Psoas muscle (tissue), 8 donors: Measurements from ENCODE around the gene TNPO2. TPM values are rescaled to one million over a fixed set of nuclear protein-coding genes. Genes with fewer than 3 reads are reported as not detected.
"Not testable (repeated sequence)": the region's sequence is repeated elsewhere in the genome, so short reads cannot be mapped to it uniquely, and the experiment has no call there.

Experiments used
- ATAC-seq, 4 donors: fragments of 200-7000 bp; cut with Tn5 transposase; one replicate each; pipeline ENCODE4 v1.9.1; 2020; ENCODE audit warnings: moderate library complexity in 3 of 4, mild to moderate bottlenecking in 2 of 4
- DNase-seq, 2 donors: peaks; one replicate each; pipeline ENCODE4 v3.0.0-alpha.2; 2020
- H3K27ac ChIP-seq: fragments of 200-600 bp; one replicate; pipeline ENCODE4 v1.8.0; 2022
- H3K27me3 ChIP-seq, 3 donors: fragments of 200-600 bp in 1 of 3; one replicate each; pipeline versions ENCODE4 v1.6.1 to v1.8.0; 2013 to 2022; ENCODE audit warnings: low read length in 2 of 3, mild to moderate bottlenecking in 2 of 3, moderate library complexity in 1 of 3; ENCODE audit not compliant: insufficient read depth in 3 of 3
- H3K36me3 ChIP-seq, 2 donors: fragments of 200-600 bp in 1 of 2; one replicate each; pipeline versions ENCODE4 v1.6.1 to v1.8.0; 2013 to 2022; ENCODE audit warnings: low read depth in 1 of 2, mild to moderate bottlenecking in 1 of 2, moderate library complexity in 1 of 2; ENCODE audit not compliant: insufficient read depth in 1 of 2
- H3K4me1 ChIP-seq: fragments of 200-600 bp; one replicate; pipeline ENCODE4 v1.8.0; 2022
- H3K4me3 ChIP-seq: fragments of 200-600 bp; one replicate; pipeline ENCODE4 v1.8.0; 2022; ENCODE audit warnings: mild to moderate bottlenecking
- H3K9me3 ChIP-seq: fragments of 200-600 bp; one replicate; pipeline ENCODE4 v1.8.0; 2022
- CTCF ChIP-seq: fragments of 200-600 bp; IDR thresholded peaks from one replicate; pipeline ENCODE4 v1.8.0; 2022; ENCODE audit warnings: antibody characterized with exemption
- WGBS, 3 donors: extraction: QIAGEN DNeasy Blood & Tissue Kit; methylation state at CpG; one replicate each; pipeline versions ENCODE4 v1.1.6 to v1.1.7; 2013; 5-methylcytosine and 5-hydroxymethylcytosine counted together
- intact Hi-C, 2 donors: fragments of 100-400 bp; cut with DNase I; formaldehyde crosslinking; loops; one replicate each; pipeline versions ENCODE4 v1.11.0 to v1.14.2; 2022
- polyA plus RNA-seq, 3 donors: library from polyadenylated mRNA; stranded (reverse); fragments of 200-250 nt; gene quantifications; one replicate each; pipeline ENCODE4 v1.2.3, GENCODE V29; 2013
- total RNA-seq, 4 donors: library from RNA; stranded (reverse); fragmentation: NEBNext Ultra II Directional in 2 of 4; extraction: Animal tissue kit (Norgen Biotek cat#: 25700) in 2 of 4; gene quantifications; one replicate each; pipeline versions ENCODE4 v1.2.1 to v1.2.4, GENCODE V29; 2021 to 2023
- donor health status: healthy with polysubstance abuse.
- donor health status: DM: no; HTN: no; CAD: no; lungs with moderate emphysema.
- donor health status: Bipolar disorder and iron deficiency.
- donor health status: healthy.
- donor health status: DM: yes; HTN: yes; CAD: no.
- donor health status: DM: no; HTN: no; CAD: no.
- donor health status: DM: no; HTN: no; CAD: no.
- donor health status: DM: yes; HTN: yes; CAD: no.

TNPO2 gene
- total and polyA plus RNA-seq, 7 donors: 17.4 to 48.1 (median 31.2) TPM

- 89 to 92% (median 91%) methylated on average over 15 of the region's 15 CpGs for WGBS, 3 donors
- intact Hi-C loops: no loop called here
- ATAC-seq: no peak
Observed at GRCh38 chr19:12715102-12715501, 8.6 kb downstream of the TNPO2 start.

GRCh38 chr19:12713304-12713703, 10.4 kb downstream of the TNPO2 start:
- H3K9me3 ChIP-seq, H3K27ac ChIP-seq, DNase-seq, H3K27me3 ChIP-seq, intact Hi-C loops, ATAC-seq, H3K4me1 ChIP-seq, H3K4me3 ChIP-seq: not testable (repeated sequence)
- 92 to 93% (median 92%) methylated on average over 9 of the region's 9 CpGs for WGBS, 3 donors
- H3K36me3 ChIP-seq: peaks cover 11 to 97% of the 10 kb centered on the region in 2 donors

More at GRCh38 chr19:12715102-12715501, 8.6 kb downstream of the TNPO2 start:
- Histone ChIP-seq H3K4me3 (no peak overlapping the region), H3K36me3 (peaks cover 8 to 92% of the 10 kb centered on the region in 2 donors), H3K27me3 (no peaks in the 10 kb centered on the region), H3K4me1 (peaks cover 17% of the 10 kb centered on the region), H3K9me3 (no peaks in the 10 kb centered on the region), H3K27ac (no peak overlapping the region)
- no peak for TF ChIP-seq CTCF
- DNase-seq: no peak

GRCh38 chr19:12712077-12712476, 11.7 kb downstream of the TNPO2 start:
- ATAC-seq, H3K27me3 ChIP-seq, H3K9me3 ChIP-seq, H3K4me1 ChIP-seq, intact Hi-C loops, H3K27ac ChIP-seq, H3K4me3 ChIP-seq: not testable (repeated sequence)
- TF ChIP-seq CTCF: peak; percentile 37
- 36 to 49% (median 43%) methylated on average over 11 to 12 of the region's 14 CpGs for WGBS, 3 donors
- peaks cover 11 to 97% of the 10 kb centered on the region in 2 donors for H3K36me3 ChIP-seq
- peak; percentile 40 to 66 for DNase-seq

- Histone ChIP-seq H3K9me3 (no peaks in the 10 kb centered on the region), H3K36me3 (peaks cover 12 to 97% of the 10 kb centered on the region in 2 donors), H3K27ac (no peak overlapping the region), H3K4me3 (no peak overlapping the region), H3K4me1 (no peaks in the 10 kb centered on the region), H3K27me3 (no peaks in the 10 kb centered on the region)
- ATAC-seq (peak in 1 of 4 donors; percentile 10), DNase-seq (no peak)
- TF ChIP-seq CTCF: no peak
- WGBS, 3 donors: 92 to 93% (median 92%) methylated on average over 14 to 17 of the region's 17 CpGs
- intact Hi-C loops: loop anchor here in 1 of 2 donors (2.0 kb wide), 1 partner anchor 46 kb away; no protein-coding TSS in a partner anchor
Observed at GRCh38 chr19:12711187-12711586, 12.5 kb downstream of the TNPO2 start.

- 93 to 97% (median 95%) methylated on average over 8 of the region's 8 CpGs for WGBS, 3 donors
- Histone ChIP-seq H3K9me3 (no peaks in the 10 kb centered on the region), H3K4me3 (no peak overlapping the region), H3K27ac (no peak overlapping the region), H3K36me3 (peaks cover 13 to 97% of the 10 kb centered on the region in 2 donors), H3K4me1 (no peaks in the 10 kb centered on the region), H3K27me3 (no peaks in the 10 kb centered on the region)
- DNase-seq: no peak
- no peak for TF ChIP-seq CTCF
- intact Hi-C loops: no loop called here
- no peak for ATAC-seq
Observed at GRCh38 chr19:12708641-12709040, 15.1 kb downstream of the TNPO2 start.
